ENCODE results near the gene RASGRF2. TPM values are rescaled to one million over a fixed set of nuclear protein-coding genes. Genes with fewer than 3 reads are reported as not detected.

The RASGRF2 gene
- total RNA-seq, 4 donors from 2014 or later = 3.3 to 26.4 (median 12.3) TPM

DNA sequence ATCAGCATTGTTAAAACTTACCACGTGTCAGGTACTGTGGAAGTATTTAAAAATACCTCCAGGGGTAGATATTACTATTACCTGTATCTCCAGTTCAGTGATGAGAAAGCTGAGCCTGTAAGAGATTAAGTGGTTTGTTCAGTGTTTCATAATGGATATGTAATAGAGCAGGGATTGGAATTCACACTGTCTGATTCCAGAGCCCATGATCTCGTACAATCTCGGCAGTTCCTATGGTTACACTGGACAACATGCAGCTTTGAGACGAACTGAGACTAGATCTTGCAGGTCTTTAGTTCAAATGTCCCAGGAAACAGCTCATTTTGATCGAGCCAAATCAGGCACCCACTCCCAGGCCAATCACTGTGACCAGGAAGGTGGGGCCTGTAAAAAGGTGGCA, 8.8 kb upstream of the RASGRF2 start:
- DNase-seq = no peak
- Histone ChIP-seq H3K27me3 (no peaks in the 10 kb centered on the region), H3K9me3 (no peaks in the 10 kb centered on the region), H3K27ac (no peak overlapping the region), H3K4me1 (no peaks in the 10 kb centered on the region), H3K4me3 (no peak overlapping the region), H3K36me3 (no peaks in the 10 kb centered on the region)
- no peak for TF ChIP-seq POLR2A (IDR thresholded peaks at IDR 0.05)
- TF ChIP-seq, protein P1, sequence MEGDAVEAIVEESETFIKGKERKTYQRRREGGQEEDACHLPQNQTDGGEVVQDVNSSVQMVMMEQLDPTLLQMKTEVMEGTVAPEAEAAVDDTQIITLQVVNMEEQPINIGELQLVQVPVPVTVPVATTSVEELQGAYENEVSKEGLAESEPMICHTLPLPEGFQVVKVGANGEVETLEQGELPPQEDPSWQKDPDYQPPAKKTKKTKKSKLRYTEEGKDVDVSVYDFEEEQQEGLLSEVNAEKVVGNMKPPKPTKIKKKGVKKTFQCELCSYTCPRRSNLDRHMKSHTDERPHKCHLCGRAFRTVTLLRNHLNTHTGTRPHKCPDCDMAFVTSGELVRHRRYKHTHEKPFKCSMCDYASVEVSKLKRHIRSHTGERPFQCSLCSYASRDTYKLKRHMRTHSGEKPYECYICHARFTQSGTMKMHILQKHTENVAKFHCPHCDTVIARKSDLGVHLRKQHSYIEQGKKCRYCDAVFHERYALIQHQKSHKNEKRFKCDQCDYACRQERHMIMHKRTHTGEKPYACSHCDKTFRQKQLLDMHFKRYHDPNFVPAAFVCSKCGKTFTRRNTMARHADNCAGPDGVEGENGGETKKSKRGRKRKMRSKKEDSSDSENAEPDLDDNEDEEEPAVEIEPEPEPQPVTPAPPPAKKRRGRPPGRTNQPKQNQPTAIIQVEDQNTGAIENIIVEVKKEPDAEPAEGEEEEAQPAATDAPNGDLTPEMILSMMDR (IDR thresholded peaks at IDR 0.05) = no peak
- intact Hi-C loops (cut with DNase I; ENCODE audit: low total_unique reads) = no loop called here

DNA sequence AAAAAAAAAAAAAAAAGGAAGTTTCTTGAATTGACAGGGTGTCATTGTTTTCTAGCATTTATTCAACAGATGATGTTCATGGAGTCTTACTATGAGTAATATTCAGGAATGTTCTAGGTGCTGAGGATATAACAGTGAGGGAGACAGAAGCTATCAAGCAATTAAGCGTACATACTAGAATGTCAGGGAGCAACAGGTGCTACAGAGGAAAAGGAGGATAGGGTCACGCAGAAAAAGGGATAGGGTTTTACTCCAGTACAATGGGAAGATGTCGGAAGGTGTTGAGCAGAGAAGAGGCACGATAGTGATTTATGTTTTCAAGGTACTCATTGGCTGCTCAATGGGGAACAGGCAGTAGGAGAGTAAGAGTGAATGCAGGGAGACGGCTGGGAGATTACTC, 6.6 kb upstream of the RASGRF2 start:
- Histone ChIP-seq H3K36me3 (no peaks in the 10 kb centered on the region), H3K27me3 (no peaks in the 10 kb centered on the region), H3K27ac (no peak overlapping the region), H3K4me1 (no peaks in the 10 kb centered on the region), H3K4me3 (no peak overlapping the region), H3K9me3 (no peaks in the 10 kb centered on the region)
- DNase-seq = no peak
- intact Hi-C loops (cut with DNase I; ENCODE audit: low total_unique reads) = no loop called here
- no peak for TF ChIP-seq POLR2A (IDR thresholded peaks at IDR 0.05)
- TF ChIP-seq, protein P1 (IDR thresholded peaks at IDR 0.05) = no peak

DNA sequence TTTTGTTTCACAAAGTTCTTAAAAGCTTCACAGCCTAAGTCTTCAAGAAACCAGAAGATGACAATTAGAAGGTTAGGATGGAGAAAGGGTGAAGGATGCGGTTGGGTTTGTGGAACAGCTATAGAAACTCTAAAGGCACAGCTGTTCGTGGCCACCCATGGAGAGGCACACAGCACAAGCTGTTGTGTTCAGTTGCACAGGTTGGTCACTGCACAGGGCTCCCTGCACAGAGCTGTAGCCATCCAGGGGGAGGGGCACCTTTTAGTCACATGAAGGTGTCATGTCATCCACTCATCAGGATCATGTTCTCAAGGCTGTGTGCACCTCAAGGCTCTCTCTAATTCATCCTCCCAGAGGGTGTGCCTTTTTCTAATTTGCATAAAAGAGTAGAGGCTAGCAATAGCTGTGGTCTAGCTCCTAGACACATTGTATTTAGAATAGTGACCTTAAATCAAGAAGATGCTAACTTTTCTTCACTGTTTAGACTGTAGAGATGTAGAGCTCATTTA, 5.0 kb upstream of the RASGRF2 start:
- no peaks in the 10 kb centered on the region for H3K4me1 ChIP-seq
- intact Hi-C loops (cut with DNase I; ENCODE audit: low total_unique reads) = no loop called here
- no peak for DNase-seq
- no peak overlapping the region for H3K4me3 ChIP-seq
- TF ChIP-seq, protein P1 (IDR thresholded peaks at IDR 0.05) = no peak
- TF ChIP-seq POLR2A (IDR thresholded peaks at IDR 0.05) = no peak
- no peaks in the 10 kb centered on the region for H3K9me3 ChIP-seq
- no peaks in the 10 kb centered on the region for H3K27me3 ChIP-seq
- H3K36me3 ChIP-seq = no peaks in the 10 kb centered on the region
- H3K27ac ChIP-seq = no peak overlapping the region

DNA sequence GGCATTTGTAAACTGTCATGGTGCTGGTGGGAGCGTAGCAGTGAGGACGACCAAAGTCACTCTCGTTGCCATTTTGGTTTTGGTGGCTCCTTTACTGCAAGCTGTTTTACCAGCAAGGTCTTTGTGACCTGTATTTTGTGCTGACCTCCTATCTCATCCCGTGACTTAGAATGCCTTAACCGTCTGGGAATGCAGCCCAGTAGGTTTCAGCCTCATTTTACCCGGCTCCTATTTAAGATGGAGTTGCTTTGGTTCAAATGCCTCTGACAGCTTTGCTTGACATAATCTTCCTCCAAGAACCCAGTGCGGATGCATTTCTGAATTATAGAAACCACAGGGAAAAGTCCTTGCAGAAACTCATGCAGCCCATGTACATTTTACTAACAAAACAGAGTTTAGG, 3.9 kb upstream of the RASGRF2 start:
- intact Hi-C loops (cut with DNase I; ENCODE audit: low total_unique reads) = no loop called here
- DNase-seq = no peak
- Histone ChIP-seq H3K27ac (no peak overlapping the region), H3K27me3 (no peaks in the 10 kb centered on the region), H3K9me3 (no peaks in the 10 kb centered on the region), H3K4me1 (no peaks in the 10 kb centered on the region), H3K36me3 (no peaks in the 10 kb centered on the region), H3K4me3 (no peak overlapping the region)
- TF ChIP-seq, protein P1 (IDR thresholded peaks at IDR 0.05) = no peak
- no peak for TF ChIP-seq POLR2A (IDR thresholded peaks at IDR 0.05)

DNA sequence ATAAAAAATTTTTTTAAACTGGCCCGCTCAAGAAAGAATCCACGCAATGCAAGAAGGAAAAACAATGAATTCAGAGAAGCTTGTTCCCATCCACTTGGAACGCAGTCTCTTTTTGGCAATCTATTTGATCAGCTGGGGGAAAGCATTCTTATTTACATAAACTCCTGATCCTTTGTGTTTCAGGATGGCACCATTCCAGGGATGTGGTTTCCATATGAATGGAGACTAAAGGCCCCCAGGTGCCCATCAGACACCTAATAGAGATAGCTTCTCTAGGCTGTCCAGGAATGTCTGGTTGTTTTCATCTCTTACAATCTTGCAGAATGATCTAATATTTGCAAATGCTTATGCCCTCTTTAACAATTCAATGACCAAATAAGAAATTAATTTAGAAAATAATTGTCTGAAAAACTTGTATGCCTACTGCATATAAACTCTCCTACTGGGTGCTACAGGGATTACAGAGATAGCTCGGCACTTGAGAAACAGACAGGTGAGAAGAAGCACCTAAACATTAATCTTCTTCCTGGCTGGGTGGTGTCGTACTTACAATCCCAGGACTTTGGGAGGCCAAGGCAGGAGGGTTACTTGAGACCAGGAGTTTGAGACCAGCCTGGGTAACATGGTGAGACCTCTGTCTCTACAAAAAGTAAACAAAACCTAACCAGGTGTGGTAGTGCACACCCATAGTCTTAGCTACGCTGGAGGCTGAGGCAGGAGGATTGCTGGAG, 3.0 kb upstream of the RASGRF2 start:
- TF ChIP-seq, protein P1 (IDR thresholded peaks at IDR 0.05) = no peak
- TF ChIP-seq POLR2A (IDR thresholded peaks at IDR 0.05) = no peak
- H3K36me3 ChIP-seq = no peaks in the 10 kb centered on the region
- H3K27me3 ChIP-seq = no peaks in the 10 kb centered on the region
- no peaks in the 10 kb centered on the region for H3K4me1 ChIP-seq
- H3K4me3 ChIP-seq = no peak overlapping the region
- intact Hi-C loops (cut with DNase I; ENCODE audit: low total_unique reads) = no loop called here
- no peak overlapping the region for H3K27ac ChIP-seq
- no peaks in the 10 kb centered on the region for H3K9me3 ChIP-seq
- no peak for DNase-seq

Data from uterus (tissue), 4 donors.